NCI-H2081 treated with DMSO at 0.1 percent for 48 hours (cell line): Measurements from ENCODE around the gene NMNAT2.
"Not testable (repeated sequence)": the region's sequence is repeated elsewhere in the genome, so short reads cannot be mapped to it uniquely, and the experiment has no call there.

Experiments
- DNase-seq: peaks from one replicate; lab custom pipeline; 2025; lab: John Stamatoyannopoulos, UW

NMNAT2 gene

GRCh38 chr1:183259924-183260323, 158.3 kb downstream of the NMNAT2 start:
- DNase-seq = no peak

GRCh38 chr1:183255073-183255472, 163.1 kb downstream of the NMNAT2 start:
- DNase-seq = no peak

GRCh38 chr1:183251959-183252450, 166.2 kb downstream of the NMNAT2 start:
- no peak for DNase-seq

- no peak for DNase-seq
Observed at GRCh38 chr1:183251101-183251958, 166.8 kb downstream of the NMNAT2 start.

GRCh38 chr1:183249941-183250452, 168.2 kb downstream of the NMNAT2 start:
- DNase-seq = no peak

- no peak for DNase-seq
Observed at GRCh38 chr1:183248989-183249691, 169.0 kb downstream of the NMNAT2 start.

GRCh38 chr1:183247931-183248330, 170.2 kb downstream of the NMNAT2 start:
- DNase-seq = no peak

- no peak for DNase-seq
Observed at GRCh38 chr1:183247484-183247883, 170.7 kb downstream of the NMNAT2 start.

GRCh38 chr1:183247066-183247465, 171.1 kb downstream of the NMNAT2 start:
- no peak for DNase-seq

GRCh38 chr1:183246436-183246835, 171.7 kb downstream of the NMNAT2 start:
- DNase-seq = no peak

GRCh38 chr1:183245357-183245756, 172.8 kb downstream of the NMNAT2 start:
- DNase-seq = no peak

GRCh38 chr1:183244466-183244865, 173.7 kb downstream of the NMNAT2 start:
- no peak for DNase-seq

- DNase-seq = no peak
Observed at GRCh38 chr1:183243161-183244050, 174.8 kb downstream of the NMNAT2 start.

- no peak for DNase-seq
Observed at GRCh38 chr1:183242556-183242955, 175.6 kb downstream of the NMNAT2 start.

GRCh38 chr1:183241471-183241870, 176.7 kb downstream of the NMNAT2 start:
- DNase-seq = no peak

GRCh38 chr1:183240853-183241252, 177.3 kb downstream of the NMNAT2 start:
- not testable (repeated sequence) for DNase-seq

GRCh38 chr1:183240526-183240825, 177.7 kb downstream of the NMNAT2 start:
- DNase-seq = no peak

GRCh38 chr1:183239793-183240525, 178.2 kb downstream of the NMNAT2 start:
- DNase-seq = no peak

GRCh38 chr1:183239220-183239742, 178.9 kb downstream of the NMNAT2 start:
- DNase-seq = no peak

- DNase-seq = no peak
Observed at GRCh38 chr1:183238071-183238470, 180.1 kb downstream of the NMNAT2 start.

GRCh38 chr1:183237046-183237445, 181.1 kb downstream of the NMNAT2 start:
- DNase-seq = no peak
